Measurements from ENCODE around the gene FAM184B. TPM values are rescaled to one million over a fixed set of nuclear protein-coding genes. Genes with fewer than 3 reads are reported as not detected.

FAM184B gene
- total RNA-seq, 1 experiment from 2014 or later = 0.09 TPM

- WGBS (ENCODE audit: extremely low coverage, insufficient read length, low lambda C conversion rate) = no CpG with 5 or more reads among the region's 9 CpGs
- H2BK5ac ChIP-seq (ENCODE audit: insufficient read length, low read length) = no peak overlapping the region
- no peak overlapping the region for H2BK15ac ChIP-seq (ENCODE audit: low read depth, low read length)
- Mint-ChIP-seq H3K4me3 (no peak overlapping the region), H3K27ac (peak overlapping the region in 2 of 3 experiments; percentile 6 to 73; a peak in 4 of 7 replicates), H3K36me3 (ENCODE audit: insufficient read depth in 1 of 3, low read depth in 3 of 3) (no peaks in the 10 kb centered on the region), H3K4me1 (peaks cover 4 to 6% of the 10 kb centered on the region in 2 experiments; a peak in 2 of 4 replicates), H3K9me3 (no peaks in the 10 kb centered on the region), H3K27me3 (ENCODE audit: low read depth) (no peaks in the 10 kb centered on the region; the same call in none of the 2 replicates)
- H2AFZ ChIP-seq (ENCODE audit: low read length) = no peak overlapping the region
- DNase-seq = no peak
- H4K8ac ChIP-seq (replicated peaks; ENCODE audit: insufficient read length, low read depth, low read length) = no peak overlapping the region
- H2BK20ac ChIP-seq (ENCODE audit: low read depth, low read length, poor library complexity, severe bottlenecking) = no peak overlapping the region
- H2AK5ac ChIP-seq (ENCODE audit: insufficient read length, low read length) = no peak overlapping the region
- no peaks in the 10 kb centered on the region for H4K20me1 ChIP-seq (ENCODE audit: control insufficient read depth, insufficient read depth, insufficient read length)
- no peaks in the 10 kb centered on the region for H3K23me2 ChIP-seq (ENCODE audit: insufficient read length, low read depth, low read length, poor library complexity, severe bottlenecking)
- H3K56ac ChIP-seq (ENCODE audit: insufficient read length, low read depth, low read length) = no peak overlapping the region
- H4K91ac ChIP-seq (ENCODE audit: insufficient read length, low read depth, low read length) = no peak overlapping the region
- no peaks in the 10 kb centered on the region for H3K79me2 ChIP-seq (ENCODE audit: insufficient read depth, low read length)
- H3K23ac ChIP-seq (ENCODE audit: insufficient read length, low read depth, low read length) = no peak overlapping the region
- H2BK120ac ChIP-seq (ENCODE audit: low read depth, low read length, poor library complexity, severe bottlenecking) = no peak overlapping the region
- H3K27ac ChIP-seq (ENCODE audit: insufficient read length, low read depth, low read length) = no peak overlapping the region
- H2BK12ac ChIP-seq (ENCODE audit: insufficient read length, low read depth, low read length) = no peak overlapping the region
- no peak overlapping the region for H3T11ph ChIP-seq (ENCODE audit: low read length)
- no peaks in the 10 kb centered on the region for H3K9me3 ChIP-seq (ENCODE audit: control insufficient read depth, low read depth, low read length)
- H3K4ac ChIP-seq (ENCODE audit: low read depth, low read length) = no peak overlapping the region
- no peak for TF ChIP-seq CTCF (conservative IDR thresholded peaks at IDR 0.05)
- no peaks in the 10 kb centered on the region; the same call in 1 of the 2 replicates for H3K4me1 ChIP-seq (ENCODE audit: insufficient read depth, low read length)
- H3K4me2 ChIP-seq (ENCODE audit: insufficient read depth, insufficient read length, low read length) = no peak overlapping the region
- H4K5ac ChIP-seq (ENCODE audit: insufficient read length, low read depth, low read length) = no peak overlapping the region
- H3K9ac ChIP-seq (ENCODE audit: extremely low read depth, insufficient read length, low read length) = no peak overlapping the region
- H3K79me1 ChIP-seq (ENCODE audit: insufficient read depth, low read depth, low read length, poor library complexity, severe bottlenecking) = no peaks in the 10 kb centered on the region
- H3K18ac ChIP-seq (ENCODE audit: insufficient read length, low read depth, low read length) = no peak overlapping the region
- no peak overlapping the region for H3K14ac ChIP-seq (ENCODE audit: insufficient read depth, low read length)
- no peaks in the 10 kb centered on the region for H3K27me3 ChIP-seq (ENCODE audit: insufficient read depth, low read length)
Measured at GRCh38 chr4:17688011-17688441, 93.4 kb downstream of the FAM184B start.
